Daoy (cell line): ENCODE data around the gene INS. TPM values are rescaled to one million over a fixed set of nuclear protein-coding genes. Genes with fewer than 3 reads are reported as not detected.
"Not testable (repeated sequence)": the region's sequence is repeated elsewhere in the genome, so short reads cannot be mapped to it uniquely, and the experiment has no call there.

Source experiments
- DNase-seq: peaks from one replicate; pipeline ENCODE4 v3.0.0-alpha.2; 2015; ENCODE audit warnings: low read depth
- total RNA-seq: library from RNA; depleted of rRNA; stranded (reverse); fragments of >200 nt; shearing (Covaris generic); gene quantifications from 2 replicates; pipeline ENCODE4 v1.2.3, GENCODE V29; 2014

Gene INS
- total RNA-seq, 1 experiment from 2014 or later = not detected

GRCh38 chr11:2132874-2133240, 28.2 kb downstream of the INS start:
- DNase-seq = no peak

- DNase-seq = no peak
Measured at GRCh38 chr11:2132246-2132645, 28.8 kb downstream of the INS start.

- no peak for DNase-seq
Measured at GRCh38 chr11:2131371-2132236, 29.4 kb downstream of the INS start.

GRCh38 chr11:2130881-2131352, 30.1 kb downstream of the INS start:
- no peak for DNase-seq

GRCh38 chr11:2129699-2130366, 31.2 kb downstream of the INS start:
- no peak for DNase-seq

GRCh38 chr11:2129308-2129698, 31.7 kb downstream of the INS start:
- no peak for DNase-seq

GRCh38 chr11:2128511-2129307, 32.3 kb downstream of the INS start:
- no peak for DNase-seq

- DNase-seq = no peak
Measured at GRCh38 chr11:2128130-2128510, 32.9 kb downstream of the INS start.

GRCh38 chr11:2127482-2128129, 33.4 kb downstream of the INS start:
- no peak for DNase-seq

GRCh38 chr11:2126520-2127085, 34.4 kb downstream of the INS start:
- no peak for DNase-seq

- not testable (repeated sequence) for DNase-seq
Measured at GRCh38 chr11:2124736-2125484, 36.1 kb downstream of the INS start.

GRCh38 chr11:2123628-2123960, 37.4 kb downstream of the INS start:
- no peak for DNase-seq

- DNase-seq = peak; percentile 48
Measured at GRCh38 chr11:2122907-2123627, 37.9 kb downstream of the INS start.

- peak; percentile 28 for DNase-seq
Measured at GRCh38 chr11:2122222-2122906, 38.6 kb downstream of the INS start.

GRCh38 chr11:2121227-2122130, 39.5 kb downstream of the INS start:
- no peak for DNase-seq

- no peak for DNase-seq
Measured at GRCh38 chr11:2120359-2121100, 40.5 kb downstream of the INS start.

- no peak for DNase-seq
Measured at GRCh38 chr11:2118677-2119076, 42.3 kb downstream of the INS start.

- no peak for DNase-seq
Measured at GRCh38 chr11:2116680-2117079, 44.3 kb downstream of the INS start.
